GM19351 (cell line): ENCODE data around the gene CD19.
"Not testable (repeated sequence)": the region's sequence is repeated elsewhere in the genome, so short reads cannot be mapped to it uniquely, and the experiment has no call there.

Experiments
- ATAC-seq: cut with Tn5 transposase; IDR thresholded peaks from one replicate; pipeline ENCODE4 v1.9.1; 2021; ENCODE audit warnings: mild to moderate bottlenecking, moderate library complexity; ENCODE audit not compliant: unreplicated experiment

The CD19 gene

DNA sequence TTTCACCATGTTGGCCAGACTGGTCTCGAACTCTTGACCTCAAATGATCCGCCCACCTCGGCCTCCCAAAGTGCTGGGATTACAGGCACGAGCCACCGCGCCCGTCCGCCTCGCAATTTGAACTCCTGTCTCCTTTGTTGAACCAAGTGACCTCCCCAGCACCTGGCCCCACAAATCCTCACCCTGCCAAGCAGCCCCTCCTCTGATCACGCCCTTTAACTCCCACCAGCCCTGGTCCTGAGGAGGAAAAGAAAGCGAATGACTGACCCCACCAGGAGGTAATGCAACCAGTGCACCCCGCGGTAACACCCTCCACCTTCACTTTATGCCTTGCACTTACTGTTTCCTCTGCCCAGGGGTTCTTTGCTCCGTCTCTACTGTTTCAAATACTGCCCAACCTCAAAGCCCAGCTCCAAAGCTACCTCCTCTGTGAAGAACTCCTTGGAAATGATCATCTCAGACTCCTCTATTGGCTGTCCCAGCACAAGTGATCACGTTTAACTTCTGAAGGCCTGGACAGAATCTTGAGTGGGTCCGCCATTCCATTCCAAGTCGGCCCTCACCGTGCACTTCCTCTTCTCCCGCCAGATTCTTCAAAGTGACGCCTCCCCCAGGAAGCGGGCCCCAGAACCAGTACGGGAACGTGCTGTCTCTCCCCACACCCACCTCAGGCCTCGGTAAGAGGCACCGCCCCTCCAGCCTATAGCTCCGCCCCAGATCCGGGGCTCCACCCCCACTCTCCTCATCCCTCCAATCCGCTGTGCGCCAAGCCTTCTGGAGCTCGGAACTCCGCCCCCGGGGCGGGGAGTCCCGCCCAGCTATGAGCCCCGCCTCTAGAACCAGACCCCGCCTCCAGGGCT is 4.4 kb downstream of the CD19 start:
- ATAC-seq: peak; percentile 72

- no peak for ATAC-seq
Observed at GRCh38 chr16:28936784-28937155, 5.0 kb downstream of the CD19 start.

GRCh38 chr16:28937222-28937876 is 5.6 kb downstream of the CD19 start:
- ATAC-seq: no peak

DNA sequence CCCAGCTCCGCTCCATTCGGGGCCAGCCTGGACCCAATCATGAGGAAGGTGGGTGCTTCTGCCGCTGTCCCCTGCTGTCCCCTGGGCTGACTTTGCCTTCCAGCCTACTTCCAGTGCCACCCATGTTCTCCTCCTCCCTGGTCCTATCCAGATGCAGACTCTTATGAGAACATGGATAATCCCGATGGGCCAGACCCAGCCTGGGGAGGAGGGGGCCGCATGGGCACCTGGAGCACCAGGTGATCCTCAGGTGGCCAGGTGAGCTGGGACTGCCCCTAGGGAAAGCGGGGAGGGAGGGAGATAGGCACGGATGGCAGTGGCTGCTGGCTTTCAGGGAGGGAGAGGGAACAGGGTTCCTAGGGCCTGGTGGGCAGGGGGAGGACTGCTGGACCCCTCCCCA is 7.0 kb downstream of the CD19 start:
- no peak for ATAC-seq

DNA sequence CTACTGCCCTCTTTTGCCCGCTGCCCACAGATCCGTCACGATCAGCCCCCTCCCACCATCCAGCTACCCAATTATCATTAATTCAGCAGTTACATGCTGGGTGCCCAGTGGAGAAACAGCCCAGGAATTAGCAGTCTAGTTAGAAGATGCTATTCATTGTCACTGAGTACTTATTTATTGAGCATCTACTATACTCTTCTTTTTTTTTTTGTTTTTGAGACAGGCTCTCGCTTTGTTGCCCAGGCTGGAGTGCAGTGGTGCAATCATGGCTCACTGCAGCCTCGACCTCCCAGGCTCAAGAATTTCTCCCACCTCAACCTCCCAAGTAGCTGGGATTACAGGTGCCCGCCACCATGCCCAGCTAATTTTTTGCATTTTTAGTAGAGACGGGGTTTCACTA is 8.1 kb downstream of the CD19 start:
- ATAC-seq: not testable (repeated sequence)

DNA sequence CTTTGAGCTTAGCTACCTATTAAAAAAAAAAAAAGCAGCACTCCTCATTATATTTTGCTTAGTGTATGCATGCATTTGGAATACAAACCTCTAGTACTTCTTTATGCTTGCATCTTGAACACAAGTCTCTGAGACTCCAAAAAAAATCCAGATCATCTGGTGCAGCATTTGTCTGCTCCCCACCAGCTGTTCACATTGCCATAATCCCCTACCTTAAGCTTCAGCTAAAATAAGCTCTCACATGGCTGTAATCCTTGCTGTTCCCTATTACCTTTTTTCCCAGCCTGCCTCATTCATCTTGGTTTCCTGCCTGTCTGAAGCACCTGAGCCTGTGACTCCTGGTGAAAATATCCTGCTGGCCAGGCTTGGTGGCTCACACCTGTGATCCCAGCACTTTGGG is 11.5 kb downstream of the CD19 start:
- no peak for ATAC-seq

DNA sequence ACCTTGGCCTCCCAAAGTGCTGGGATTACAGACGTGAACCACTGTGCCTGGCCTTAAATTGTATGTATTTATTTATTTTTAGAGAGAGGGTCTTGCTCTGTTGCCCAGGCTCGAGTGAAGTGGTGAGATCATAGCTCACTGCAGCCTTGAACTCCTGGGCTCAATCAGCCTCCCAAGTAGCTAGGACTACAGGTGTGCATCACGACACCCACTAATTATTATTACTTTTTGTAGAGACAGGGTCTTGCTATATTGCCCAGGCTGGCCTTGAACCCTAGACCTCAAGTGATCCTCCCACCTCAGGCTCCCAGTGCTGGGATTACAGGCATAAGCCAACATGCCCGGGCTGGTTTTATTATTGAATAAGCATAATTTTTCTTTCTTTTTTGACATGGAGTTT is 14.9 kb downstream of the CD19 start:
- ATAC-seq: no peak

DNA sequence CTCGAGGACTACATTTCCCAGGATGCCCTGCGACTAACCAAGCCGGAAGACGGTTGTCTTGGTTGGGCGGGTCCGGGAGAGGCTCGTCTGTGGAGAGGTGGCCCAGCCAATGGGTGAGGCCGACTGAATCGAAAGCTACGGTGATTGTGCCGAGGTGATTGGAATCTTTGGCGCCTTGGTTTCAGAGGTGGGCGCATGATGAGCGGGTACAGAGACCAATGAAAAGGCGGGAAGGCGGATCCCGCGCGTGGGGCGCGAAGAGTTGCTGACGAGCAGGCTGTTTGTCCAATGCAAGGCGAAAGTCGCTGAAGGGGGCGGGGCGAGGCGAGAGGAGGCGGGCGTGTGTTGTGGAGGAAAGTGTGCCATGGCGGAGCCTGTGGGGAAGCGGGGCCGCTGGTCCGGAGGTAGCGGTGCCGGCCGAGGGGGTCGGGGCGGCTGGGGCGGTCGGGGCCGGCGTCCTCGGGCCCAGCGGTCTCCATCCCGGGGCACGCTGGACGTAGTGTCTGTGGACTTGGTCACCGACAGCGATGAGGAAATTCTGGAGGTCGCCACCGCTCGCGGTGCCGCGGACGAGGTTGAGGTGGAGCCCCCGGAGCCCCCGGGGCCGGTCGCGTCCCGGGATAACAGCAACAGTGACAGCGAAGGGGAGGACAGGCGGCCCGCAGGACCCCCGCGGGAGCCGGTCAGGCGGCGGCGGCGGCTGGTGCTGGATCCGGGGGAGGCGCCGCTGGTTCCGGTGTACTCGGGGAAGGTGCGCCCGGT is 19.1 kb downstream of the CD19 start, which contains the start of gene NFATC2IP:
NFATC2IP (plus strand) TSS at position 290 of the 762 bp plus-strand sequence; CDS start at position 365, 75 bp downstream.
- peak; percentile 91 for ATAC-seq

- no peak for ATAC-seq
Observed at GRCh38 chr16:28951410-28951943, 19.7 kb downstream of the CD19 start.

DNA sequence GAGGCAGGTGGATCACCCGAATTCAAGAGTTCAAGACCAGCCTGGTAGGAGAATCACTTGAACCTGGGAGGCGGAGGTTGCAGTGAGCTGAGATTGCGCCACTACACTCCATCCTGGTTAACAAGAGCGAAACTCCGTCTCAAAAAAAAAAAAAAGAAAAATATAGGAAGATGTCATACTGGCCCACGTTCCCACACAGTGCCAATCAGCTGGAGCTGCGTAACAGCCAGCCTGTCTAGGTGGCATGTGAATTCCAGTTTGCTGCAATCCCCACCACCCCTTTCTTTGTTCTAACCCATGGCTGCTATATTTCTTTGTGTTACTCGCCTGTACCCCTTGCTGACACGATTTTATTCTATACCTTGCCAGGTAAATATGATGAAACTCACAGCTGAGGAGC is 26.4 kb downstream of the CD19 start:
- no peak for ATAC-seq

DNA sequence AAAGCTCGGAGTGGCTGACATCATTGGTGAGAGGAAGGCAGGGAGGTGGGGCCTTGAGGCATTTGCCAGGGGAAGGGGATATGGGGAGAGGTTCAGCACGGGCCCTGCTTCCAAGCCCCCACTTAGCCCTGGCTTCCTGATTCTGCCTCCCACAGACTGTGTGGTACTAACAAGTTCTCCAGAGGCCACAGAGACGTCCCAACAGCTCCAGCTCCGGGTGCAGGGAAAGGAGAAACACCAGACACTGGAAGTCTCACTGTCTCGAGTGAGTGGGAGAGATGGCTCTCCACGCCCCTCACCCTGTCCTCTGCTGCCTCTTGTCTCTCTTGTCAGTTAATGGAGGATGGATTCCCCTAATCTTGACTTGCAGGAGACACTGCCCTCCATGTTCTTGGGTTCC is 27.1 kb downstream of the CD19 start:
- no peak for ATAC-seq

GRCh38 chr16:28964072-28964471 is 32.3 kb downstream of the CD19 start:
- ATAC-seq: no peak

DNA sequence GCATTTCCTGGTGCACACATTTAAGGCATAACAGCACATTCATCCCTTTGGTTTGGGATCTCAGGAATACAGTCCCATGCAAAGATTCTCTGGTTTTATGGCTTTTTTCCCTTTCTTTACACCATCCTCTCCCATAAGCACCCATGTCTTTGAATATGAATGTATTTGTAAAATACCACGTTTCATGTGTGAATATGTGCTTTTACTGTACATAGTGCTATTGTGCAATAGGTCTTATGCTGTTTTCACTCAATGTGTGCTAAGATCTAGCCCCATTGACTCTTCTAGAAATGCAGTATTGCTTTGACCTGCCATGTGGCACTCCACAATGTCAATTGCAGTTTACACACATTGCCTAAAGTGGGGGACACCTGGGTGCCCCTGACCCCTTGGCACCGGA is 32.7 kb downstream of the CD19 start:
- no peak for ATAC-seq

- no peak for ATAC-seq
Observed at GRCh38 chr16:28967156-28967555, 35.4 kb downstream of the CD19 start.

- ATAC-seq: not testable (repeated sequence)
Observed at GRCh38 chr16:28969696-28970095, 37.9 kb downstream of the CD19 start.

GRCh38 chr16:28974007-28974436 is 42.3 kb downstream of the CD19 start:
- no peak for ATAC-seq

- ATAC-seq: peak; percentile 93
Observed at GRCh38 chr16:28974437-28975157, 42.8 kb downstream of the CD19 start, which contains the start of gene SPNS1. SPNS1 (plus strand) TSS chr16:28974778; CDS start chr16:28975152, 374 bp downstream.

GRCh38 chr16:28975158-28975599 is 43.4 kb downstream of the CD19 start:
- no peak for ATAC-seq

DNA sequence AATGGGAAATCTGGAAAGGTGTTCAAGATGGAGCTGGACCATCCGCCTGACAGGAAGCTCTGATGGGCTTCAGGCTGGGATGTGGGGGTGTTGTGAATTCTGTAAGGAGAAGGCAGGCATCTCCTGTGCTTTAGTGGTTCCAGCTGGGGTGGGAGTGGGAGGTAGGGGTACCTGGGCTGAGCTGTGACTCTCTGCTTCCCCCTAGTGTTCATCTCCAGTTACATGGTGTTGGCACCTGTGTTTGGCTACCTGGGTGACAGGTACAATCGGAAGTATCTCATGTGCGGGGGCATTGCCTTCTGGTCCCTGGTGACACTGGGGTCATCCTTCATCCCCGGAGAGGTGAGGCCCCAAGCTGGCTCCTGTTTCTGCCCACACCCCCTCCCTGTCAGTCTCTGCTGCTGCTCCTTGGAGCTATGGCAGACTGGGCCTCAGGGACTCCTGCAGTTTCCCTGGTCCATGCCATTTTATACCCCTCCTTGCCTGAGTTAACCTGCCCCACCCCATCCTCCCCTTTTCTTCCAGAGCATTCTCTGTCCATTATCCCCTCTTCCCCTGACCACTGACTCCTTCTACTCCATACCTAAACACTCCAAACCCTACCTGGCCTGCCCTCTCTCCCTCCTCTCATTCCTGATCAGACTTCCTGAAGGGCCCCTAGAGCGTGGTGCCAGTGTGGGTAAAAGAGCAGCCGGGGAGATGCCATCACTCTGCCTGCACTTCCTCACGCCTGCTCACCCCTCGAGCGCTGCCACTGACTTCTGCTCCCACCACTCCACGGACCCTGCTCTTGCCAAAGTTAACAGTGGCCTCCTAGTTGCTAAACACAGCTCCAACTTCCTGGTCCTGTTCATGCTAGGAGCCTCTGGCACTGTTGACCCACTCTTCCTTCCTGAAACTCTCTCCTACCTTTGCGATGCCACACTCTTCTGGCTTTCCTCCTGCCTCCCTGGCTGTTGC is 46.2 kb downstream of the CD19 start:
- ATAC-seq: no peak
